ENCODE data around the gene SNRNP25.

The SNRNP25 gene

DNA sequence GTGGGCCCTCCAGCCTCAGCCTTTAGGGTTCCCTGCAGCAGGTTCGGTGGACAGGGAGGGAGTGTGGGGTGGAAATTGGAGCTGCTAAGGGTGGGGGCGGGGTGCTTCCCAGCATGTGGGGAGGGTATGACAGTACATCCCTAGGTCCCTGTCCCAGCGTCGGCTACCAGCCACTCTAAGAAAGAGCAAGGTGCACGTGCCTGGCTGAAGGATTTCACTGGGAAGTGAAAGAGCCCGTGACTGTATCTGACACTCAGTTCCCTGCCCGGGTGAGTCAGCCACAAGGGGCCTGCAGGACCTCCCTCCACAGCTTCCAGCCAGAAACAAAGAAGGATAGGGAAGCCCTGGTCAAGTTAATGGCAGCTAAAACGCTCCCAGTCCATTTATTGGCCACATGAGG is 4.1 kb downstream of the SNRNP25 start:
- H3K9ac ChIP-seq (ENCODE audit: low read length), result no peak overlapping the region
- peaks cover 10% of the 10 kb centered on the region; the same call in 1 of the 2 replicates for H3K27me3 ChIP-seq (ENCODE audit: insufficient read depth, low read length)
- no peaks in the 10 kb centered on the region for H3K9me3 ChIP-seq (ENCODE audit: low read length)
- H3K79me2 ChIP-seq (ENCODE audit: insufficient read depth, low read length), result peaks cover 8% of the 10 kb centered on the region; the same call in 1 of the 2 replicates
- no peaks in the 10 kb centered on the region for H4K20me1 ChIP-seq (ENCODE audit: insufficient read depth, low read length)
- peaks cover 11% of the 10 kb centered on the region for H3K4me1 ChIP-seq (ENCODE audit: insufficient read depth, low read length, severe bottlenecking)
- no peak for TF ChIP-seq EZH2 (IDR thresholded peaks at IDR 0.05; ENCODE audit: borderline replicate concordance, low read length)
- TF ChIP-seq, protein P1, sequence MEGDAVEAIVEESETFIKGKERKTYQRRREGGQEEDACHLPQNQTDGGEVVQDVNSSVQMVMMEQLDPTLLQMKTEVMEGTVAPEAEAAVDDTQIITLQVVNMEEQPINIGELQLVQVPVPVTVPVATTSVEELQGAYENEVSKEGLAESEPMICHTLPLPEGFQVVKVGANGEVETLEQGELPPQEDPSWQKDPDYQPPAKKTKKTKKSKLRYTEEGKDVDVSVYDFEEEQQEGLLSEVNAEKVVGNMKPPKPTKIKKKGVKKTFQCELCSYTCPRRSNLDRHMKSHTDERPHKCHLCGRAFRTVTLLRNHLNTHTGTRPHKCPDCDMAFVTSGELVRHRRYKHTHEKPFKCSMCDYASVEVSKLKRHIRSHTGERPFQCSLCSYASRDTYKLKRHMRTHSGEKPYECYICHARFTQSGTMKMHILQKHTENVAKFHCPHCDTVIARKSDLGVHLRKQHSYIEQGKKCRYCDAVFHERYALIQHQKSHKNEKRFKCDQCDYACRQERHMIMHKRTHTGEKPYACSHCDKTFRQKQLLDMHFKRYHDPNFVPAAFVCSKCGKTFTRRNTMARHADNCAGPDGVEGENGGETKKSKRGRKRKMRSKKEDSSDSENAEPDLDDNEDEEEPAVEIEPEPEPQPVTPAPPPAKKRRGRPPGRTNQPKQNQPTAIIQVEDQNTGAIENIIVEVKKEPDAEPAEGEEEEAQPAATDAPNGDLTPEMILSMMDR (IDR thresholded peaks at IDR 0.05; ENCODE audit: low read length), result no peak
- H3K36me3 ChIP-seq (ENCODE audit: insufficient read depth, low read length), result peaks cover 42% of the 10 kb centered on the region
- no peak overlapping the region for H3K27ac ChIP-seq (ENCODE audit: low read depth, low read length, poor library complexity, severe bottlenecking)
- no peak overlapping the region for H2AFZ ChIP-seq (ENCODE audit: low read length)
- no peak overlapping the region for H3K4me2 ChIP-seq (ENCODE audit: low read length)
- H3K4me3 ChIP-seq (ENCODE audit: low read depth, low read length, poor library complexity, severe bottlenecking), result no peak overlapping the region
- no peaks in the 10 kb centered on the region for H3K9me2 ChIP-seq (ENCODE audit: low read depth, low read length)
- H3F3A ChIP-seq (ENCODE audit: insufficient read depth, low read length), result no peaks in the 10 kb centered on the region

DNA sequence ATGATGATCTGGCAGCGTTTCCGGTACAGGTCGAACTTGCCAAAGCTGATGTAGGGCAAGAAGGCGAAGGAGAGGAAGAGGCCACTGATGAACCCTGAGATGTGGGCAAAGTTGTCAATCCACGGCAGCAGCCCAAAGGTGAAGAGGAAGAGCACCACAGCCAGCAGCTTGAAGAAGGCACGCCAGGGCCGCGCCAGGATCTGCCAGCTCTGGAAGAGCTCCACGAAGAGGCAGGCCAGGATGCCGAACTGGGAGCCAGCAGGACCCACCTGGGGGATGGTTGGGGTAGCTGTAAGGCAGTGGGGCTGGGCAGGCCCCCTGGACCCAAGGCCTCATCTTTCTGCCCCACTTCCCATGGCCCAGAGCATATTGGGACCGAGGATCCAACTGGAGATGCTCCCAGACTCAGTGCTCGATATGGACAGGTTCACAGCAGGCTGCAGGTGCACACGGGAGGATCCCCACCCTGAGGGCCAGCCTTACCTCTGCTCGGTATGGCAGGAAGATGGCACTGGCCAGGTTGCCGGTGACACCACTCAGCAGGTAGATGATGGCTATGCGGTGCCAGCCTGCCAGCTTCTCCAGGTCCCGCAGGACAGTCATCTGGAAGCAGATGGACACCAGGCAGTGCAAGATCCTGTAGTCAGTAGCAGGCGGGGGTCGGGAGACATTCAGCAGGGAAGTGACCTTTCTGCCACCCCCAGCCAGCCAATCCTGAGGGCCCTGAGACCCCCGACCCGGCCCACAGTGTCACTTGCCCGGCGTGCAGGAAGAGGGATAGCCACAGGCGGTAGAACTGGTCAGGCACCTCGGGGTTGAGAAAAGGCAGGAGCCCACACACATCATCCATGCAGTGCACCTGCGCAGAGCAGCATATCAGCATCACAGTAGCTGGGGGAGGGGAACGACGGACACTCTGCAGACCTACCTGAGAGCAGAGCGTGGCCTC is 5.1 kb downstream of the SNRNP25 start:
- H3K36me3 ChIP-seq (ENCODE audit: insufficient read depth, low read length), result peaks cover 42% of the 10 kb centered on the region
- no peaks in the 10 kb centered on the region for H3K9me2 ChIP-seq (ENCODE audit: low read depth, low read length)
- no peaks in the 10 kb centered on the region for H3F3A ChIP-seq (ENCODE audit: insufficient read depth, low read length)
- no peak overlapping the region for H2AFZ ChIP-seq (ENCODE audit: low read length)
- H3K79me2 ChIP-seq (ENCODE audit: insufficient read depth, low read length), result 0 out of 2 replicates have a peak, but pooled peaks cover 5% of the 10 kb centered on the region
- no peak overlapping the region for H3K9ac ChIP-seq (ENCODE audit: low read length)
- peaks cover 10% of the 10 kb centered on the region; the same call in 1 of the 2 replicates for H3K27me3 ChIP-seq (ENCODE audit: insufficient read depth, low read length)
- peaks cover 11% of the 10 kb centered on the region for H3K4me1 ChIP-seq (ENCODE audit: insufficient read depth, low read length, severe bottlenecking)
- H4K20me1 ChIP-seq (ENCODE audit: insufficient read depth, low read length), result no peaks in the 10 kb centered on the region
- TF ChIP-seq EZH2 (IDR thresholded peaks at IDR 0.05; ENCODE audit: borderline replicate concordance, low read length), result no peak
- TF ChIP-seq, protein P1 (IDR thresholded peaks at IDR 0.05; ENCODE audit: low read length), result no peak
- no peaks in the 10 kb centered on the region for H3K9me3 ChIP-seq (ENCODE audit: low read length)
- no peak overlapping the region for H3K4me2 ChIP-seq (ENCODE audit: low read length)
- H3K4me3 ChIP-seq (ENCODE audit: low read depth, low read length, poor library complexity, severe bottlenecking), result no peak overlapping the region
- no peak overlapping the region for H3K27ac ChIP-seq (ENCODE audit: low read depth, low read length, poor library complexity, severe bottlenecking)

DNA sequence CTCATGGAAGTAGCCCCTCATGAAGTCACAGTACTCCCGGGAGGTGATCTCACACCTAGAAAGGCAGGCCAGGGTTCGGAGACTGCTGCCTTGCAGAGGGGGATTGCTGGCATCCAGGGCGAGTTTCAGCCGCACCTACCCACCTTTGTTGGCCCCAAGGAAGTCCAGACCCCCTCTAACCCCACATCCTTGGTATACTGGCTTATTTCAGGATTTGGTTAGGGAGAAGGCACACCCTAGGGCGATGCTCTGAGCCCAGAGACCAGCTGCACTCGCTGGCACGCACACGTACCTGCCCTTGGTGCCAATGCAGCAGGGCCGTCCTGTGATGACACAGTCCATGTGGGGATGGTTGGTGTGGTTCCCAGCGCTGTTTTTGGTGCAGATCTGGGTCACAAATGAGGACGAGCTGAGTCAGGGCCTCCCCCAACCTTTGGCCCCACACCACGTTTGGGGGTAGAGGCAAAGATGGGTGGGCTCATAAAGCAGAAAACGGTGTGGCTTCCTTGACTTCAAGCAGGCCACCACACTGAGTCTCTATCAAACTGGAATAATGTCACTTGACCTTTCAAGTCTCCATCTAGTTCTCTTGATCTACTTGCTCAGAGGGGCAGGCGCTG is 5.9 kb downstream of the SNRNP25 start:
- Histone ChIP-seq H3K4me1 (ENCODE audit: insufficient read depth, low read length, severe bottlenecking) (peaks cover 6% of the 10 kb centered on the region), H4K20me1 (ENCODE audit: insufficient read depth, low read length) (no peaks in the 10 kb centered on the region), H3K9ac (ENCODE audit: low read length) (no peak overlapping the region), H3K9me3 (ENCODE audit: low read length) (no peaks in the 10 kb centered on the region), H3K4me2 (ENCODE audit: low read length) (no peak overlapping the region), H3K27ac (ENCODE audit: low read depth, low read length, poor library complexity, severe bottlenecking) (no peak overlapping the region), H3K79me2 (ENCODE audit: insufficient read depth, low read length) (0 out of 2 replicates have a peak, but pooled peaks cover under 1% of the 10 kb centered on the region), H3K36me3 (ENCODE audit: insufficient read depth, low read length) (peaks cover 42% of the 10 kb centered on the region), H3K27me3 (ENCODE audit: insufficient read depth, low read length) (peaks cover 10% of the 10 kb centered on the region; the same call in 1 of the 2 replicates), H3K9me2 (ENCODE audit: low read depth, low read length) (no peaks in the 10 kb centered on the region), H2AFZ (ENCODE audit: low read length) (no peak overlapping the region), H3K4me3 (ENCODE audit: low read depth, low read length, poor library complexity, severe bottlenecking) (no peak overlapping the region), H3F3A (ENCODE audit: insufficient read depth, low read length) (no peaks in the 10 kb centered on the region)
- TF ChIP-seq, protein P1 (IDR thresholded peaks at IDR 0.05; ENCODE audit: low read length), result no peak
- TF ChIP-seq EZH2 (IDR thresholded peaks at IDR 0.05; ENCODE audit: borderline replicate concordance, low read length), result no peak
